ENCODE data around the gene SGCG.

Gene SGCG

DNA sequence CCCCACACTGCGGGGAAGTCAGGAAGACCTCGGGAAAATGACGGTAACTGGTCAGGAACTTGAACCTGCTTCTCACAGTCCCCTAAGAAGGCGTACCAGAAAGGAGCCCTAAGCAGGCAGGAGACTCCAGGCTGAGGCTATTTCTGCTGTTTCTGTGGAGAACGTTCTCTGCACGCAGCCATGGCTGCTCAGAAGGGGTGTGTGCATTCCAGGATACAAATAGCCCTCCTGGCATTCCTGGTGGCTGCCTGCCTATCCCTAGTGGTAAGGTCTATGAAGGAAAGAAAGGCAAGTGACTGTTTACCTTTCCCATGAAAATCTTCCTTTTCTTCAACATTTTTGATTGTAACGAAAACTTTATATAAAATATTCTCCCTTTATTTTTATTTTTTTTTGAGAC lies 2.5 kb downstream of the SGCG start:
- TF ChIP-seq, protein P1, sequence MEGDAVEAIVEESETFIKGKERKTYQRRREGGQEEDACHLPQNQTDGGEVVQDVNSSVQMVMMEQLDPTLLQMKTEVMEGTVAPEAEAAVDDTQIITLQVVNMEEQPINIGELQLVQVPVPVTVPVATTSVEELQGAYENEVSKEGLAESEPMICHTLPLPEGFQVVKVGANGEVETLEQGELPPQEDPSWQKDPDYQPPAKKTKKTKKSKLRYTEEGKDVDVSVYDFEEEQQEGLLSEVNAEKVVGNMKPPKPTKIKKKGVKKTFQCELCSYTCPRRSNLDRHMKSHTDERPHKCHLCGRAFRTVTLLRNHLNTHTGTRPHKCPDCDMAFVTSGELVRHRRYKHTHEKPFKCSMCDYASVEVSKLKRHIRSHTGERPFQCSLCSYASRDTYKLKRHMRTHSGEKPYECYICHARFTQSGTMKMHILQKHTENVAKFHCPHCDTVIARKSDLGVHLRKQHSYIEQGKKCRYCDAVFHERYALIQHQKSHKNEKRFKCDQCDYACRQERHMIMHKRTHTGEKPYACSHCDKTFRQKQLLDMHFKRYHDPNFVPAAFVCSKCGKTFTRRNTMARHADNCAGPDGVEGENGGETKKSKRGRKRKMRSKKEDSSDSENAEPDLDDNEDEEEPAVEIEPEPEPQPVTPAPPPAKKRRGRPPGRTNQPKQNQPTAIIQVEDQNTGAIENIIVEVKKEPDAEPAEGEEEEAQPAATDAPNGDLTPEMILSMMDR (IDR thresholded peaks at IDR 0.05; ENCODE audit: low read depth, low read length, missing control alignments): no peak
- no peak overlapping the region for H3K4me3 ChIP-seq (ENCODE audit: low read depth, low read length)
- no peaks in the 10 kb centered on the region for H3K27me3 ChIP-seq (replicated peaks)
- DNase-seq: no peak
- no peak overlapping the region for H3K27ac ChIP-seq
- in situ Hi-C loops (cut with HindIII; ENCODE audit: low pct_ligation_motif_present, low sequenced_read_pairs): no loop called here
- no peaks in the 10 kb centered on the region for H3K36me3 ChIP-seq (replicated peaks)

- no peak overlapping the region for H3K4me3 ChIP-seq (ENCODE audit: low read depth, low read length)
- in situ Hi-C loops (cut with HindIII; ENCODE audit: low pct_ligation_motif_present, low sequenced_read_pairs): no loop called here
Measured at GRCh38 chr13:23185542-23185941, 4.8 kb downstream of the SGCG start.

DNA sequence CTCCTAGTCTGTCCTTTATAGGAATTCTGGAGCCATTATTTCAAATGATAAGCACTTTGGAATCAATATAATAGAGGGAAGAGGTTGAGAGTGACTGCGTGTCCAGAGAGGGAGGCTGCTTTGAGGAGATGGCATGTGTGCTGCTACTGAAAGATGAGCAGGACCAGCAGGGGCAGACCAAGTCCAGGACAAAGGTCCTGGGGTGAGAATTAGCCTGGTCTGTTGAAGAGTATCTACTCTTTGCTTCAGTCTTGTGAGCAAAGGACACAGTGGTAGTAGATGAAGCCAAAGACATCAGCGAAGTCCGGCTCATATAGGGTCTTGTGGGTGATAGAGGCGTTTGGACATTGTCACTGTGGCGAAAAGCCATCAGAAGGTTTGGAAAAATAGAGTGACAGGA lies 21.1 kb downstream of the SGCG start:
- no peak overlapping the region for H3K4me3 ChIP-seq (ENCODE audit: low read depth, low read length)
- H3K27me3 ChIP-seq (replicated peaks): no peaks in the 10 kb centered on the region
- no peak for DNase-seq
- H3K27ac ChIP-seq: no peak overlapping the region
- in situ Hi-C loops (cut with HindIII; ENCODE audit: low pct_ligation_motif_present, low sequenced_read_pairs): no loop called here
- TF ChIP-seq, protein P1 (IDR thresholded peaks at IDR 0.05; ENCODE audit: low read depth, low read length, missing control alignments): no peak
- H3K36me3 ChIP-seq (replicated peaks): no peaks in the 10 kb centered on the region

More at GRCh38 chr13:23185542-23185941, 4.8 kb downstream of the SGCG start:
- DNase-seq: no peak
- Histone ChIP-seq H3K27me3 (replicated peaks) (no peaks in the 10 kb centered on the region), H3K36me3 (replicated peaks) (no peaks in the 10 kb centered on the region), H3K27ac (no peak overlapping the region)
- TF ChIP-seq, protein P1 (IDR thresholded peaks at IDR 0.05; ENCODE audit: low read depth, low read length, missing control alignments): no peak

- Histone ChIP-seq H3K27ac (no peak overlapping the region), H3K36me3 (replicated peaks) (no peaks in the 10 kb centered on the region), H3K4me3 (ENCODE audit: low read depth, low read length) (no peak overlapping the region), H3K27me3 (replicated peaks) (no peaks in the 10 kb centered on the region)
- no peak for DNase-seq
- TF ChIP-seq, protein P1 (IDR thresholded peaks at IDR 0.05; ENCODE audit: low read depth, low read length, missing control alignments): no peak
- in situ Hi-C loops (cut with HindIII; ENCODE audit: low pct_ligation_motif_present, low sequenced_read_pairs): no loop called here
Measured at GRCh38 chr13:23202383-23202782, 21.6 kb downstream of the SGCG start.

- in situ Hi-C loops (cut with HindIII; ENCODE audit: low pct_ligation_motif_present, low sequenced_read_pairs): no loop called here
- DNase-seq: no peak
- Histone ChIP-seq H3K4me3 (ENCODE audit: low read depth, low read length) (no peak overlapping the region), H3K36me3 (replicated peaks) (no peaks in the 10 kb centered on the region), H3K27me3 (replicated peaks) (no peaks in the 10 kb centered on the region), H3K27ac (no peak overlapping the region)
- TF ChIP-seq, protein P1 (IDR thresholded peaks at IDR 0.05; ENCODE audit: low read depth, low read length, missing control alignments): no peak
Measured at GRCh38 chr13:23203516-23203915, 22.7 kb downstream of the SGCG start.

DNA sequence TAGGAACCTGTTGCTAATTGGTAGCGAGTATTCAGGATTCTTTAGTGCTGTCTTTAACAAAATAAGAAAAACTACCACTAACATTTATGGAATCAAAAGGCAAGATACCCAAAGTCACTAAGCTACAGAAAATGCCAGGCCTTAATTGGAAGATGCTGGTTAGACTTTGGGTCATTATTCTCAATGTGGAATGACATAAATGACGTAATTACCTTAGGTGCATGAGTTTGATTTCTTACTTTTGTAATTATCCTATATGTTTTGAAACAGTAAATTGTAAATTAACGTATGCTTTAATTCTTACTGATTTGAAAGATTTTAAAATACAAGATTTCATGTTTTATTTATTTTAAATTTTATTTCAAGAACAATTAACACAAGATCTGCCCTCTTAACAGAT lies 25.0 kb downstream of the SGCG start:
- DNase-seq: no peak
- H3K27ac ChIP-seq: no peak overlapping the region
- in situ Hi-C loops (cut with HindIII; ENCODE audit: low pct_ligation_motif_present, low sequenced_read_pairs): no loop called here
- TF ChIP-seq, protein P1 (IDR thresholded peaks at IDR 0.05; ENCODE audit: low read depth, low read length, missing control alignments): no peak
- no peak overlapping the region for H3K4me3 ChIP-seq (ENCODE audit: low read depth, low read length)
- H3K27me3 ChIP-seq (replicated peaks): no peaks in the 10 kb centered on the region
- no peaks in the 10 kb centered on the region for H3K36me3 ChIP-seq (replicated peaks)

Data from brain microvascular endothelial cell (primary cell).